ENCODE data around the gene SRGAP3.

DNA sequence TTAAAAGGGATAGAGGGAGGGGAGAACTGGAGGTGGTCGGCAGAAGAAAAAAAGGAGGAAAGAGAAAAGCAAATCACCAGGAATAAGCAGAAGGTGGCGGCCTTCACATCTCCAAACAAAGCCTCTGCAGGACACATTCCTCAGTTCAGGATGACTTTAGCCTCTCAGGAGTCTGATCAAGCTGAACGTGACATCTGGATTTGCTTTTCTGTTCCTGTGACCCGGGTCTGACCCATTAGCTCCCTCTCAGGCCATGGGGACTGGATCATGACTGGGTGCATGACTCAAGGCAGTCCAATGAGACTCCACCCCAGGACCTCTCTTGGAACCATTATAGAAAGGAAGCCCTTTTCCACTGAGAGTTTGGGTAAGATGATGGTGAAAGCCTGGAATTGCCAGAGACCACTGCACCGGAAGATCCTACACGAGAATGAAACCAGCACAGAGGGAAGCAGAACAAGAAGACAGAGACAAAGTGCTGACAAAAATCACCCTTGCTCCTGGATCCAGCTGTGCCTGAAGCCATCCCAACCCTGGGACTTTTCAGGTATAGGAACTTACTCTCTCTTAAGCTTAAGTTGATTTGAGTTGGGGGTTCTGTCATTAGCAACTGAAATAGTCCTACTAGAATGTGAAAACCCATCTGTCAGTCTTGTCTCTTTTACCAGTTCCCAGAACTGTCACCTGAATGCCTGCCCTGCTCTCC, 240.7 kb downstream of the SRGAP3 start:
- TF ChIP-seq ZC3H10 (CRISPR knock-in tag; IDR thresholded peaks at IDR 0.05) (no peak), ARNTL (CRISPR knock-in tag; IDR thresholded peaks at IDR 0.05; ENCODE audit: borderline replicate concordance, low read depth) (no peak), BACH2 (CRISPR knock-in tag; IDR thresholded peaks at IDR 0.05; ENCODE audit: borderline replicate concordance) (no peak), TOX (CRISPR knock-in tag; IDR thresholded peaks at IDR 0.05; ENCODE audit: borderline replicate concordance) (no peak), RARB (CRISPR knock-in tag; IDR thresholded peaks at IDR 0.05) (no peak), SNAI2 (CRISPR knock-in tag; IDR thresholded peaks at IDR 0.05) (no peak), ESRRG (CRISPR knock-in tag; IDR thresholded peaks at IDR 0.05) (no peak)
